ENCODE measurements around the gene PYGO2. TPM values are rescaled to one million over a fixed set of nuclear protein-coding genes. Genes with fewer than 3 reads are reported as not detected.

Gene PYGO2
- total RNA-seq, 1 experiment from 2014 or later: 37.4 TPM

- peaks cover 42% of the 10 kb centered on the region for H3K4me1 Mint-ChIP-seq
- H3K36me3 Mint-ChIP-seq: no peaks in the 10 kb centered on the region
- POLR2A ChIA-PET: interaction anchor here (4.3 kb wide), 1 partner anchor 11 kb away, joined by 28 read pairs; no protein-coding TSS in a partner anchor
- no peaks in the 10 kb centered on the region for H3K27me3 Mint-ChIP-seq (ENCODE audit: low read depth)
- TF ChIP-seq IRF2 (CRISPR knock-in tag; IDR thresholded peaks at IDR 0.05; ENCODE audit: borderline replicate concordance, low read depth): no peak
- no peak for TF ChIP-seq JUN (CRISPR knock-in tag; IDR thresholded peaks at IDR 0.05)
- TF ChIP-seq ZBTB43 (CRISPR knock-in tag; IDR thresholded peaks at IDR 0.05): no peak
- TF ChIP-seq NFYB (CRISPR knock-in tag; conservative IDR thresholded peaks at IDR 0.05; ENCODE audit: low read depth): no peak
- TF ChIP-seq ETV6 (CRISPR knock-in tag; IDR thresholded peaks at IDR 0.05): no peak
- no peaks in the 10 kb centered on the region for H3K9me3 Mint-ChIP-seq
- CTCF ChIA-PET: interaction anchor here (0.8 to 4.3 kb wide), 9 partner anchors 12 to 86 kb away, joined by 3 to 58 read pairs (median 10); partner anchors contain the start of genes ADAM15, LENEP and SHC1
- no peak overlapping the region for H3K27ac Mint-ChIP-seq
- ATAC-seq (no peak), DNase-seq (ENCODE audit: low spot score) (no peak)
- no peak overlapping the region for H3K4me3 Mint-ChIP-seq
Observed at GRCh38 chr1:155005076-155006011, 43.8 kb upstream of the PYGO2 start.

DNA sequence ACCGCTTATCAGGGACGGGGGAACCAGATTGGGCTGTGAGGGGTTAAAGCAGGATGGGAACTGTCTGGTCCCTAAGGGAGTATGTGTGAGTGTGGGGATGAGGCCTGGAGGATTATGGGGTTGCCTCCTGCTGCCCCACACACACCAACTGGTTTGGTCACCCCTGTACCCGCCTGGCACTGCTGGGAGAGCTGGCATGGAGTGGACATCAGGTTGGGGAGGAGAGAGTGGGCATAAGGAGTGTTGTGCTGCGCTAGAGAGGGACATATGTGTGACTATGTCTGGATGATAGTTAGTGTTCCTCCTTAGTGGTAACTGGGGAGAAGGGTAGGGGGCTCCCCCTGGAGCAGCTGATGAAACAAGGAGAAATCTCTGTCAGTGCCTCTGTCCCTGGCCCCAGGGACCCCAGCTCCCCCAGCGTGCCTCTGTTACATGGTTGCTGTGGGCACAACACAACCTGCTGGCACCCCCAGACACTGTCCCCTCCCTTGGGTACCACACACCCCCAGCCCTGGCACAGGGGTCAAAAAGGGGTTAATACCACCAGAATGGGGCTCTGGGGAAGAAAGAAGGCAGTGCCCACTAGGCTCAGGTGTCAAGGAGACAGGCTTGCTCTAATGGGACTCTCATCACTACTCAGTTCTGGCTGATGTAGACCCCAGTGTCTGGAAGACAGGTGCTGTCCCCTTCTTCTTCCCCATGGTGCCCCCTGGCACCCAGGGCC lies 42.9 kb upstream of the PYGO2 start:
- Mint-ChIP-seq H3K27ac (peak overlapping the region; percentile 94), H3K27me3 (ENCODE audit: low read depth) (no peaks in the 10 kb centered on the region), H3K9me3 (no peaks in the 10 kb centered on the region), H3K4me3 (peak overlapping the region; percentile 92), H3K36me3 (no peaks in the 10 kb centered on the region), H3K4me1 (peaks cover 39% of the 10 kb centered on the region)
- ChIA-PET CTCF (interaction anchor here (0.7 to 2.1 kb wide), 11 partner anchors 8 to 163 kb away, joined by 3 to 30 read pairs (median 4); partner anchors contain the start of genes ADAM15, LENEP and SHC1), POLR2A (interaction anchor here (0.5 to 13.0 kb wide), 6 partner anchors 8 to 74 kb away, joined by 3 to 176 read pairs (median 4); partner anchors contain the start of genes CKS1B, EFNA3, EFNA4 and SHC1)
- no peak for ATAC-seq
- DNase-seq (ENCODE audit: low spot score): no peak
- TF ChIP-seq ETV6 (CRISPR knock-in tag; IDR thresholded peaks at IDR 0.05) (no peak), HMGXB4 (CRISPR knock-in tag; IDR thresholded peaks at IDR 0.05) (no peak), TEAD4 (CRISPR knock-in tag; IDR thresholded peaks at IDR 0.05) (no peak), IRF2 (CRISPR knock-in tag; IDR thresholded peaks at IDR 0.05; ENCODE audit: borderline replicate concordance, low read depth) (no peak), GABPB1 (CRISPR knock-in tag; IDR thresholded peaks at IDR 0.05) (peak; percentile 84), EMX1 (CRISPR knock-in tag; IDR thresholded peaks at IDR 0.05) (no peak), ATF6 (CRISPR knock-in tag; IDR thresholded peaks at IDR 0.05) (no peak), ZNF281 (CRISPR knock-in tag; IDR thresholded peaks at IDR 0.05) (0 out of 2 replicates have a peak, but pooled peaks have one; percentile 22), MYBL2 (CRISPR knock-in tag; IDR thresholded peaks at IDR 0.05) (no peak), NFE2L1 (CRISPR knock-in tag; IDR thresholded peaks at IDR 0.05) (peak; percentile 68), CTCF (IDR thresholded peaks at IDR 0.05) (no peak), PRDM15 (CRISPR knock-in tag; IDR thresholded peaks at IDR 0.05) (no peak)
- TF ChIP-seq, protein P1, sequence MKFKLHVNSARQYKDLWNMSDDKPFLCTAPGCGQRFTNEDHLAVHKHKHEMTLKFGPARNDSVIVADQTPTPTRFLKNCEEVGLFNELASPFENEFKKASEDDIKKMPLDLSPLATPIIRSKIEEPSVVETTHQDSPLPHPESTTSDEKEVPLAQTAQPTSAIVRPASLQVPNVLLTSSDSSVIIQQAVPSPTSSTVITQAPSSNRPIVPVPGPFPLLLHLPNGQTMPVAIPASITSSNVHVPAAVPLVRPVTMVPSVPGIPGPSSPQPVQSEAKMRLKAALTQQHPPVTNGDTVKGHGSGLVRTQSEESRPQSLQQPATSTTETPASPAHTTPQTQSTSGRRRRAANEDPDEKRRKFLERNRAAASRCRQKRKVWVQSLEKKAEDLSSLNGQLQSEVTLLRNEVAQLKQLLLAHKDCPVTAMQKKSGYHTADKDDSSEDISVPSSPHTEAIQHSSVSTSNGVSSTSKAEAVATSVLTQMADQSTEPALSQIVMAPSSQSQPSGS (CRISPR knock-in tag; IDR thresholded peaks at IDR 0.05; ENCODE audit: borderline replicate concordance, low read depth): no peak

All from WTC11 (cell line).